Fibroblast of villous mesenchyme (primary cell): ENCODE measurements around the gene ADCY7. TPM values are rescaled to one million over a fixed set of nuclear protein-coding genes. Genes with fewer than 3 reads are reported as not detected.

Experiments
- DNase-seq: peaks from one replicate; pipeline ENCODE4 v3.0.0-alpha.2; 2010; ENCODE audit warnings: low read depth
- H3K4me3 ChIP-seq: 2 replicates; pipeline ENCODE4 v1.5.1; 2011; ENCODE audit warnings: low read depth, mild to moderate bottlenecking, low read length
- CTCF ChIP-seq: IDR thresholded peaks from 2 replicates; pipeline ENCODE4 v1.5.1; 2012; ENCODE audit warnings: low read depth, mild to moderate bottlenecking, low read length; ENCODE audit not compliant: insufficient read depth
- total RNA-seq: library from RNA; depleted of rRNA; stranded (reverse); fragments of >200 nt; gene quantifications from 2 replicates; pipeline ENCODE4 v1.2.3, GENCODE V29; 2012

ADCY7 gene
- total RNA-seq, 1 donor, result 44.9 TPM

- DNase-seq, result no peak
Measured at GRCh38 chr16:50281391-50282009, 15.1 kb downstream of the ADCY7 start.

GRCh38 chr16:50282010-50282538 is 15.7 kb downstream of the ADCY7 start:
- TF ChIP-seq CTCF, result no peak
- DNase-seq, result peak; percentile 61
- H3K4me3 ChIP-seq, result no peak overlapping the region

More at GRCh38 chr16:50281391-50282009, 15.1 kb downstream of the ADCY7 start:
- H3K4me3 ChIP-seq, result no peak overlapping the region
- no peak for TF ChIP-seq CTCF

DNA sequence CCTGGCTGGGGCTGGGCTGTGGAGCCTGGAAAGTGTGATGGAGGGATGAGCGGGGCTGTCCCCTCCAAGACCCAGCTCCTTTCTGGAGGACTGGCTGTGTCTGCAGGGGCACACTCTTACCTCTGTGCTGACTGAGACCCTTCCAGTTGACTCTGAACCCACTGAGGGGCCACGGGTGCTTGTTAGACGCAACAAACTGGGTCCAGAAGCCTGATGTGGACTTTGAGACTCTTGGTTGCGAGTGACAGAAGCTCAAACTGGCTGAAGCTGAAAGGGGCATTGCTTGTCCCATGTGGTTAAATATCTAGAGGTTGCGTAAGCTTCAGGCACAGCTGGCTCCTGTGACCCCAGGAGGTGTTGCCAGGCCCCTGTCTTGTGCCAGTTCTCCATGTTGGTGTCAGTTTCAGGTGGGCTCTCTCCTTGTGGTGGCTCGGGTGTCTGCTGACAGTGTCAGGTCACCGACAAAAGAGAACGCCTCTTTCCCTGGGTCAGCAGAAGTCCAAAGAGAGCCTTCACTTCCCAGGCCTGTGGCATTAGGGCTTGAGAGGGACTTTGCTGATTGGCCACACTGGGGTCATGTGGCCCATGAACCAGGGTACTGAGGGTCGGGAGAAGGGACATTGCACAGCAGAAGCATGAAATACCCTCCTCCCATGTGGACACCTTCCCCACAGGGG is 16.7 kb downstream of the ADCY7 start:
- H3K4me3 ChIP-seq, result no peak overlapping the region
- DNase-seq, result peak; percentile 18
- no peak for TF ChIP-seq CTCF

DNA sequence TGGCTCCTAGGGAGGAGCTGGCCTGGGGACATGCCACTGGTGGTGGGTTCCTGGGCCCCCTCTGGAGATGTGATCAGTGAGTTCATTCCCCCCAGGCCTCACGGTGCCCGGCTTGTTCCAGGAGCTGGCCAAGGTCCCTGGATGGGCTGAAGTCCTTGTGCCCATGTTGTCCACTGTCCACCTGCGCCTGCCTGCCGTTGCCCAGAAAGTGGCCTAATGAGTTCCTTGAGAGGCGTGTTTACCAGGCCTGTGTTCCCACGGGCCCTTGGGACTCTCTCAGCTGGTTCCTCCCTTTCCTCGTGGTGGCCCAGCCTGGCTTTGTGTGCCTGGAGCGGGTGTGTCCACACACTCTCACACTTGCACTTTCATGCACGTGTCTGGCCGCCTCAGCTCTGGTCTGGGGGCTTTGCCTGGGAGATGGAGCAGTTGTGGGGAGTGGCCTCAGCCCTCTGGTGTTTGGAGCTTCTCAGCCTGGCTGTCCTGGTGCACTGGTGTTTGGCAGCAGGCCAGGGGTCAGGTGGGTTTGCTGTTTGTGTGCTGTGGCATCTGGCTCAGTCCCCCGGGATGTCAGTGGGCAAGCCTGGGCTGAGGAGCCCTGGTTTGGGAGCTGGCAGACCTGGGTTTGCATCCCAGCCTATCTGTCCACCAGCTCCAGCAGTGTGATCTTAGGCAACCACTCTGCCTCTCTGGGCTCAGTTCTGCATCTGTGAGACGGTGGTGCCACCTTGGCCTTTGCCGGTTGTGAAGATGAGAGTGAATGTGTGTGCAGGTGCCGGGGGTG is 18.0 kb downstream of the ADCY7 start:
- H3K4me3 ChIP-seq, result no peak overlapping the region
- DNase-seq, result no peak
- TF ChIP-seq CTCF, result no peak

GRCh38 chr16:50285406-50286003 is 19.2 kb downstream of the ADCY7 start:
- no peak for TF ChIP-seq CTCF
- no peak overlapping the region for H3K4me3 ChIP-seq
- DNase-seq, result no peak

GRCh38 chr16:50286681-50287080 is 20.3 kb downstream of the ADCY7 start:
- DNase-seq, result no peak
- H3K4me3 ChIP-seq, result no peak overlapping the region
- TF ChIP-seq CTCF, result no peak
